ENCODE data around the gene RALGPS2. TPM values are rescaled to one million over a fixed set of nuclear protein-coding genes. Genes with fewer than 3 reads are reported as not detected.

RALGPS2 gene
- total and polyA plus RNA-seq, 2 experiments from 2014 or later, result 18.1 to 49.6 TPM

GRCh38 chr1:178821134-178821866 lies 96.3 kb downstream of the RALGPS2 start:
- DNase-seq, result no peak
- H3K4me3 ChIP-seq, result no peak overlapping the region
- no peaks in the 10 kb centered on the region for H3K9me3 ChIP-seq (ENCODE audit: low read depth)
- H3K9me2 ChIP-seq (ENCODE audit: insufficient read depth), result no peaks in the 10 kb centered on the region
- WGBS, 2 experiments (ENCODE audit: low coverage in 1 of 2, low lambda C conversion rate in 2 of 2, missing lambda C conversion rate in 2 of 2), result 100% methylated on average over 1 of the region's 1 CpG
- no peak overlapping the region for H3K9ac ChIP-seq
- H4K20me1 ChIP-seq (ENCODE audit: insufficient read depth), result no peaks in the 10 kb centered on the region
- in situ Hi-C loops (cut with MboI), result no loop called here
- peaks cover 44% of the 10 kb centered on the region for H3K79me2 ChIP-seq (ENCODE audit: insufficient read depth)
- no peak overlapping the region for H2AFZ ChIP-seq
- TF ChIP-seq EZH2phosphoT487 (IDR thresholded peaks at IDR 0.05; ENCODE audit: insufficient read depth, low read depth) (no peak), EZH2 (IDR thresholded peaks at IDR 0.05; ENCODE audit: insufficient read depth, poor library complexity, severe bottlenecking) (no peak)
- H3F3A ChIP-seq (ENCODE audit: insufficient read depth), result no peaks in the 10 kb centered on the region
- no peak overlapping the region for H3K27ac ChIP-seq
- H3K36me3 ChIP-seq (ENCODE audit: low read depth), result peaks cover under 1% of the 10 kb centered on the region; the same call in 1 of the 2 replicates
- no peak overlapping the region for H3K4me2 ChIP-seq (ENCODE audit: unreplicated experiment)
- peaks cover 11% of the 10 kb centered on the region for H3K4me1 ChIP-seq (ENCODE audit: insufficient read depth)
- no peaks in the 10 kb centered on the region for H3K27me3 ChIP-seq (replicated peaks; ENCODE audit: insufficient read depth)

GRCh38 chr1:178825167-178825566 lies 100.1 kb downstream of the RALGPS2 start:
- H3K36me3 ChIP-seq (ENCODE audit: low read depth), result peaks cover 6% of the 10 kb centered on the region
- no peaks in the 10 kb centered on the region for H3K9me2 ChIP-seq (ENCODE audit: insufficient read depth)

GRCh38 chr1:178844436-178844835 lies 119.4 kb downstream of the RALGPS2 start:
- Histone ChIP-seq H3K9me3 (ENCODE audit: low read depth) (no peaks in the 10 kb centered on the region), H3K79me2 (ENCODE audit: insufficient read depth) (no peaks in the 10 kb centered on the region), H3K4me3 (no peak overlapping the region), H3K4me2 (ENCODE audit: unreplicated experiment) (no peak overlapping the region), H4K20me1 (ENCODE audit: insufficient read depth) (no peaks in the 10 kb centered on the region), H3K36me3 (ENCODE audit: low read depth) (no peaks in the 10 kb centered on the region), H3K4me1 (ENCODE audit: insufficient read depth) (peaks cover 14% of the 10 kb centered on the region; the same call in 1 of the 2 replicates), H3K9ac (no peak overlapping the region), H3F3A (ENCODE audit: insufficient read depth) (peaks cover 26% of the 10 kb centered on the region), H2AFZ (no peak overlapping the region), H3K27me3 (replicated peaks; ENCODE audit: insufficient read depth) (no peaks in the 10 kb centered on the region), H3K27ac (no peak overlapping the region), H3K9me2 (ENCODE audit: insufficient read depth) (no peaks in the 10 kb centered on the region)
- 27 to 30% methylated on average over 3 of the region's 3 CpGs for WGBS, 2 experiments (ENCODE audit: low coverage in 1 of 2, low lambda C conversion rate in 2 of 2, missing lambda C conversion rate in 2 of 2)
- no peak for DNase-seq
- in situ Hi-C loops (cut with MboI), result no loop called here
- no peak for TF ChIP-seq EZH2 (IDR thresholded peaks at IDR 0.05; ENCODE audit: insufficient read depth, poor library complexity, severe bottlenecking)
- no peak for TF ChIP-seq EZH2phosphoT487 (IDR thresholded peaks at IDR 0.05; ENCODE audit: insufficient read depth, low read depth)

More at GRCh38 chr1:178825167-178825566, 100.1 kb downstream of the RALGPS2 start:
- Histone ChIP-seq H3K4me1 (ENCODE audit: insufficient read depth) (no peaks in the 10 kb centered on the region; the same call in 1 of the 2 replicates), H3K27me3 (replicated peaks; ENCODE audit: insufficient read depth) (no peaks in the 10 kb centered on the region), H4K20me1 (ENCODE audit: insufficient read depth) (no peaks in the 10 kb centered on the region), H3K9ac (no peak overlapping the region), H2AFZ (no peak overlapping the region), H3K79me2 (ENCODE audit: insufficient read depth) (peaks cover 16% of the 10 kb centered on the region), H3K9me3 (ENCODE audit: low read depth) (no peaks in the 10 kb centered on the region), H3K27ac (no peak overlapping the region), H3F3A (ENCODE audit: insufficient read depth) (no peaks in the 10 kb centered on the region), H3K4me2 (ENCODE audit: unreplicated experiment) (no peak overlapping the region), H3K4me3 (no peak overlapping the region)
- TF ChIP-seq EZH2phosphoT487 (IDR thresholded peaks at IDR 0.05; ENCODE audit: insufficient read depth, low read depth) (no peak), EZH2 (IDR thresholded peaks at IDR 0.05; ENCODE audit: insufficient read depth, poor library complexity, severe bottlenecking) (no peak)
- no peak for DNase-seq
- in situ Hi-C loops (cut with MboI), result no loop called here
- WGBS, 2 experiments (ENCODE audit: low coverage in 1 of 2, low lambda C conversion rate in 2 of 2, missing lambda C conversion rate in 2 of 2), result 92 to 97% methylated on average over 2 of the region's 2 CpGs

- H3F3A ChIP-seq (ENCODE audit: insufficient read depth), result peaks cover 26% of the 10 kb centered on the region
- TF ChIP-seq EZH2 (IDR thresholded peaks at IDR 0.05; ENCODE audit: insufficient read depth, poor library complexity, severe bottlenecking) (no peak), EZH2phosphoT487 (IDR thresholded peaks at IDR 0.05; ENCODE audit: insufficient read depth, low read depth) (no peak)
- no peaks in the 10 kb centered on the region for H3K36me3 ChIP-seq (ENCODE audit: low read depth)
- H3K4me2 ChIP-seq (ENCODE audit: unreplicated experiment), result no peak overlapping the region
- DNase-seq, result no peak
- H3K27ac ChIP-seq, result no peak overlapping the region
- no peaks in the 10 kb centered on the region for H4K20me1 ChIP-seq (ENCODE audit: insufficient read depth)
- no peaks in the 10 kb centered on the region for H3K79me2 ChIP-seq (ENCODE audit: insufficient read depth)
- H3K9me3 ChIP-seq (ENCODE audit: low read depth), result no peaks in the 10 kb centered on the region
- peaks cover 14% of the 10 kb centered on the region; the same call in 1 of the 2 replicates for H3K4me1 ChIP-seq (ENCODE audit: insufficient read depth)
- in situ Hi-C loops (cut with MboI), result no loop called here
- H3K9ac ChIP-seq, result no peak overlapping the region
- H3K27me3 ChIP-seq (replicated peaks; ENCODE audit: insufficient read depth), result no peaks in the 10 kb centered on the region
- H3K4me3 ChIP-seq, result no peak overlapping the region
- no peak overlapping the region for H2AFZ ChIP-seq
- H3K9me2 ChIP-seq (ENCODE audit: insufficient read depth), result no peaks in the 10 kb centered on the region
Measured at GRCh38 chr1:178846306-178846705, 121.3 kb downstream of the RALGPS2 start.
